ENCODE measurements around the gene MLPH. TPM values are rescaled to one million over a fixed set of nuclear protein-coding genes. Genes with fewer than 3 reads are reported as not detected.

Gene MLPH
- polyA plus RNA-seq, 3 donors: not detected

GRCh38 chr2:237509151-237509550, 22.1 kb downstream of the MLPH start:
- Histone ChIP-seq H3K36me3 (replicated peaks in 1 of 2; ENCODE audit: control insufficient read depth in 1 of 2, insufficient read depth in 2 of 2, low read length in 2 of 2) (no peaks in the 10 kb centered on the region), H3K27me3 (ENCODE audit: control insufficient read depth in 2 of 2, insufficient read depth in 2 of 2, low read length in 2 of 2) (no peaks in the 10 kb centered on the region), H3K9ac (ENCODE audit: insufficient read depth, low read length, poor library complexity, severe bottlenecking) (no peak overlapping the region), H3K9me3 (replicated peaks in 1 of 2; ENCODE audit: control insufficient read depth in 1 of 2, insufficient read depth in 1 of 2, low read length in 2 of 2) (no peaks in the 10 kb centered on the region), H3K27ac (ENCODE audit: low read depth in 1 of 2, low read length in 2 of 2) (no peak overlapping the region), H3K4me3 (replicated peaks in 1 of 3; ENCODE audit: low read depth in 2 of 3, low read length in 3 of 3) (no peak overlapping the region), H4K20me1 (ENCODE audit: insufficient read depth, low read length) (no peaks in the 10 kb centered on the region), H3K4me2 (replicated peaks; ENCODE audit: extremely low read depth, low read length, poor library complexity, severe bottlenecking) (no peak overlapping the region), H2AFZ (ENCODE audit: insufficient read depth, low read depth, low read length, poor library complexity, severe bottlenecking) (no peak overlapping the region), H3K4me1 (ENCODE audit: control insufficient read depth in 1 of 2, insufficient read depth in 2 of 2, low read length in 2 of 2) (no peaks in the 10 kb centered on the region), H3K79me2 (ENCODE audit: insufficient read depth, low read length) (no peaks in the 10 kb centered on the region)
- intact Hi-C loops (cut with micrococcal nuclease): no loop called here
- Mint-ChIP-seq H3K9me3 (peaks cover 0 to 2% (median 0%) of the 10 kb centered on the region in 7 donors), H3K36me3 (no peaks in the 10 kb centered on the region), H3K27ac (no peak overlapping the region), H3K4me1 (no peaks in the 10 kb centered on the region), H3K27me3 (ENCODE audit: low read depth in 3 of 3) (peaks cover 10 to 26% (median 17%) of the 10 kb centered on the region in 3 donors), H3K4me3 (no peak overlapping the region)
- DNase-seq: no peak
- 93% methylated on average over 2 of the region's 2 CpGs for WGBS (ENCODE audit: insufficient coverage)
- no peak for TF ChIP-seq CTCF (IDR thresholded peaks at IDR 0.05)

GRCh38 chr2:237509905-237510304, 22.9 kb downstream of the MLPH start:
- Histone ChIP-seq H2AFZ (ENCODE audit: insufficient read depth, low read depth, low read length, poor library complexity, severe bottlenecking) (no peak overlapping the region), H3K79me2 (ENCODE audit: insufficient read depth, low read length) (no peaks in the 10 kb centered on the region), H3K4me2 (replicated peaks; ENCODE audit: extremely low read depth, low read length, poor library complexity, severe bottlenecking) (no peak overlapping the region), H3K27me3 (ENCODE audit: control insufficient read depth in 2 of 2, insufficient read depth in 2 of 2, low read length in 2 of 2) (no peaks in the 10 kb centered on the region), H3K36me3 (replicated peaks in 1 of 2; ENCODE audit: control insufficient read depth in 1 of 2, insufficient read depth in 2 of 2, low read length in 2 of 2) (no peaks in the 10 kb centered on the region), H4K20me1 (ENCODE audit: insufficient read depth, low read length) (no peaks in the 10 kb centered on the region), H3K9ac (ENCODE audit: insufficient read depth, low read length, poor library complexity, severe bottlenecking) (no peak overlapping the region), H3K9me3 (replicated peaks in 1 of 2; ENCODE audit: control insufficient read depth in 1 of 2, insufficient read depth in 1 of 2, low read length in 2 of 2) (no peaks in the 10 kb centered on the region), H3K4me3 (replicated peaks in 1 of 3; ENCODE audit: low read depth in 2 of 3, low read length in 3 of 3) (no peak overlapping the region), H3K4me1 (ENCODE audit: control insufficient read depth in 1 of 2, insufficient read depth in 2 of 2, low read length in 2 of 2) (no peaks in the 10 kb centered on the region), H3K27ac (ENCODE audit: low read depth in 1 of 2, low read length in 2 of 2) (no peak overlapping the region)
- intact Hi-C loops (cut with micrococcal nuclease): loop anchor here in 1 of 2 donors (5.0 to 10.0 kb wide), 2 partner anchors 237 to 265 kb away; no protein-coding TSS in a partner anchor
- no peaks in the 10 kb centered on the region for H3K4me1 Mint-ChIP-seq
- no peak overlapping the region for H3K27ac Mint-ChIP-seq
- no peak for DNase-seq
- H3K9me3 Mint-ChIP-seq: no peaks in the 10 kb centered on the region
- H3K4me3 Mint-ChIP-seq: no peak overlapping the region
- peaks cover 10 to 26% (median 17%) of the 10 kb centered on the region in 3 donors for H3K27me3 Mint-ChIP-seq (ENCODE audit: low read depth in 3 of 3)
- no peak for TF ChIP-seq CTCF (IDR thresholded peaks at IDR 0.05)
- WGBS (ENCODE audit: insufficient coverage): 97% methylated on average over 5 of the region's 7 CpGs
- H3K36me3 Mint-ChIP-seq: no peaks in the 10 kb centered on the region

All from CD14-positive monocyte (primary cell).